Activated T-helper 17 cell treated with anti-CD3 and anti-CD28 coated beads, Interleukin-2, amount 50 U/mL, for 72 hours (primary cell): Measurements from ENCODE around the gene XRCC5. TPM values are rescaled to one million over a fixed set of nuclear protein-coding genes. Genes with fewer than 3 reads are reported as not detected.

Experiments
- ATAC-seq: fragments of 150-1000 bp; cut with Tn5 transposase; replicated peaks from 2 replicates; pipeline ENCODE4 v1.10.0; 2021; ENCODE audit warnings: mild to moderate bottlenecking, moderate library complexity
- H3K27ac Mint-ChIP-seq: one replicate; pipeline ENCODE4 v1.8.0; 2022; ENCODE audit warnings: mixed read lengths
- H3K27me3 Mint-ChIP-seq: one replicate; pipeline ENCODE4 v1.8.0; 2022; ENCODE audit warnings: mixed read lengths
- H3K36me3 Mint-ChIP-seq: one replicate; pipeline ENCODE4 v1.8.0; 2022; ENCODE audit warnings: low read depth, mild to moderate bottlenecking, mixed read lengths
- H3K4me1 Mint-ChIP-seq: one replicate; pipeline ENCODE4 v1.8.0; 2022; ENCODE audit warnings: mixed read lengths
- H3K4me3 Mint-ChIP-seq: one replicate; pipeline ENCODE4 v1.8.0; 2022; ENCODE audit warnings: mild to moderate bottlenecking, mixed read lengths
- H3K9me3 Mint-ChIP-seq: one replicate; pipeline ENCODE4 v1.8.0; 2022; ENCODE audit warnings: mixed read lengths
- total RNA-seq, 2 donors: library from RNA; stranded (reverse); gene quantifications; one replicate each; pipeline ENCODE4 v1.2.3, GENCODE V29; 2022

The XRCC5 gene
- total RNA-seq, 2 donors from 2014 or later, result 391 to 617 TPM

GRCh38 chr2:216081012-216081411, 28.1 kb upstream of the XRCC5 start:
- Mint-ChIP-seq H3K4me1 (peaks cover 37% of the 10 kb centered on the region), H3K36me3 (peaks cover 2% of the 10 kb centered on the region), H3K9me3 (no peaks in the 10 kb centered on the region), H3K27me3 (no peaks in the 10 kb centered on the region), H3K4me3 (peak overlapping the region; percentile 100), H3K27ac (peak overlapping the region; percentile 96)
- no peak for ATAC-seq

GRCh38 chr2:216081487-216082116, 27.5 kb upstream of the XRCC5 start, which contains the start of the genes PECR and TMEM169:
Gene PECR, minus strand, starts transcription at chr2:216081809. Its CDS starts 68 bp downstream, at chr2:216081741.
Gene TMEM169, plus strand, starts transcription at chr2:216081919. Its CDS starts 14,045 bp downstream, at chr2:216095964.
- H3K27me3 Mint-ChIP-seq, result no peaks in the 10 kb centered on the region
- peaks cover 38% of the 10 kb centered on the region for H3K4me1 Mint-ChIP-seq
- no peaks in the 10 kb centered on the region for H3K36me3 Mint-ChIP-seq
- no peaks in the 10 kb centered on the region for H3K9me3 Mint-ChIP-seq
- peak within 1 kb of the TSS; percentile 100 for H3K4me3 Mint-ChIP-seq
- peak within 1 kb of the TSS; percentile 96 for H3K27ac Mint-ChIP-seq
- peak; percentile 96 for ATAC-seq

- H3K27me3 Mint-ChIP-seq, result no peaks in the 10 kb centered on the region
- no peaks in the 10 kb centered on the region for H3K36me3 Mint-ChIP-seq
- H3K4me1 Mint-ChIP-seq, result peaks cover 42% of the 10 kb centered on the region
- H3K4me3 Mint-ChIP-seq, result peak overlapping the region; percentile 100
- peak overlapping the region; percentile 96 for H3K27ac Mint-ChIP-seq
- peak; percentile 25 for ATAC-seq
- H3K9me3 Mint-ChIP-seq, result no peaks in the 10 kb centered on the region
Observed at GRCh38 chr2:216082117-216082711, 26.9 kb upstream of the XRCC5 start.

- Mint-ChIP-seq H3K36me3 (no peaks in the 10 kb centered on the region), H3K27ac (peak overlapping the region; percentile 96), H3K27me3 (no peaks in the 10 kb centered on the region), H3K4me1 (peaks cover 42% of the 10 kb centered on the region), H3K9me3 (no peaks in the 10 kb centered on the region), H3K4me3 (peak overlapping the region; percentile 100)
- ATAC-seq, result no peak
Observed at GRCh38 chr2:216082805-216083204, 26.3 kb upstream of the XRCC5 start.

GRCh38 chr2:216083464-216084281, 25.5 kb upstream of the XRCC5 start:
- H3K4me3 Mint-ChIP-seq, result peak overlapping the region; percentile 100

GRCh38 chr2:216084547-216084946, 24.6 kb upstream of the XRCC5 start:
- Mint-ChIP-seq H3K4me3 (peak overlapping the region; percentile 100), H3K9me3 (no peaks in the 10 kb centered on the region), H3K36me3 (no peaks in the 10 kb centered on the region), H3K27ac (peak overlapping the region; percentile 91), H3K27me3 (no peaks in the 10 kb centered on the region), H3K4me1 (peaks cover 42% of the 10 kb centered on the region)
- ATAC-seq, result no peak

More at GRCh38 chr2:216083464-216084281, 25.5 kb upstream of the XRCC5 start:
- no peaks in the 10 kb centered on the region for H3K9me3 Mint-ChIP-seq
- no peaks in the 10 kb centered on the region for H3K36me3 Mint-ChIP-seq
- peak overlapping the region; percentile 91 for H3K27ac Mint-ChIP-seq
- ATAC-seq, result no peak
- peaks cover 42% of the 10 kb centered on the region for H3K4me1 Mint-ChIP-seq
- H3K27me3 Mint-ChIP-seq, result no peaks in the 10 kb centered on the region

- H3K4me3 Mint-ChIP-seq, result no peak overlapping the region
- no peaks in the 10 kb centered on the region for H3K9me3 Mint-ChIP-seq
- peak overlapping the region; percentile 2 for H3K27ac Mint-ChIP-seq
- no peaks in the 10 kb centered on the region for H3K36me3 Mint-ChIP-seq
- H3K4me1 Mint-ChIP-seq, result peaks cover 44% of the 10 kb centered on the region
- H3K27me3 Mint-ChIP-seq, result no peaks in the 10 kb centered on the region
- no peak for ATAC-seq
Observed at GRCh38 chr2:216086207-216086893, 22.8 kb upstream of the XRCC5 start.

- ATAC-seq, result peak; percentile 94
- H3K27ac Mint-ChIP-seq, result peak overlapping the region; percentile 11
Observed at GRCh38 chr2:216090369-216090786, 18.8 kb upstream of the XRCC5 start.

GRCh38 chr2:216092646-216093045, 16.5 kb upstream of the XRCC5 start:
- H3K36me3 Mint-ChIP-seq, result no peaks in the 10 kb centered on the region
- no peak overlapping the region for H3K27ac Mint-ChIP-seq
- peaks cover 10% of the 10 kb centered on the region for H3K4me1 Mint-ChIP-seq
- H3K27me3 Mint-ChIP-seq, result no peaks in the 10 kb centered on the region
- no peak for ATAC-seq
- no peaks in the 10 kb centered on the region for H3K9me3 Mint-ChIP-seq
- no peak overlapping the region for H3K4me3 Mint-ChIP-seq

More at GRCh38 chr2:216090369-216090786, 18.8 kb upstream of the XRCC5 start:
- Mint-ChIP-seq H3K9me3 (no peaks in the 10 kb centered on the region), H3K36me3 (no peaks in the 10 kb centered on the region), H3K4me1 (peaks cover 14% of the 10 kb centered on the region), H3K27me3 (no peaks in the 10 kb centered on the region), H3K4me3 (peak overlapping the region; percentile 36)

GRCh38 chr2:216094701-216095100, 14.4 kb upstream of the XRCC5 start:
- ATAC-seq, result no peak

GRCh38 chr2:216098421-216099334, 10.5 kb upstream of the XRCC5 start:
- no peaks in the 10 kb centered on the region for H3K27me3 Mint-ChIP-seq
- H3K36me3 Mint-ChIP-seq, result no peaks in the 10 kb centered on the region
- no peak for ATAC-seq
- H3K4me3 Mint-ChIP-seq, result no peak overlapping the region
- H3K27ac Mint-ChIP-seq, result no peak overlapping the region
- no peaks in the 10 kb centered on the region for H3K9me3 Mint-ChIP-seq
- no peaks in the 10 kb centered on the region for H3K4me1 Mint-ChIP-seq

More at GRCh38 chr2:216094701-216095100, 14.4 kb upstream of the XRCC5 start:
- no peaks in the 10 kb centered on the region for H3K9me3 Mint-ChIP-seq
- H3K4me3 Mint-ChIP-seq, result no peak overlapping the region
- no peak overlapping the region for H3K27ac Mint-ChIP-seq
- peaks cover 8% of the 10 kb centered on the region for H3K4me1 Mint-ChIP-seq
- no peaks in the 10 kb centered on the region for H3K36me3 Mint-ChIP-seq
- H3K27me3 Mint-ChIP-seq, result no peaks in the 10 kb centered on the region

GRCh38 chr2:216101109-216101508, 8.0 kb upstream of the XRCC5 start:
- no peaks in the 10 kb centered on the region for H3K36me3 Mint-ChIP-seq
- no peaks in the 10 kb centered on the region for H3K27me3 Mint-ChIP-seq
- no peak overlapping the region for H3K4me3 Mint-ChIP-seq
- no peak overlapping the region for H3K27ac Mint-ChIP-seq
- no peaks in the 10 kb centered on the region for H3K4me1 Mint-ChIP-seq
- ATAC-seq, result no peak
- no peaks in the 10 kb centered on the region for H3K9me3 Mint-ChIP-seq

- Mint-ChIP-seq H3K4me1 (no peaks in the 10 kb centered on the region), H3K27me3 (no peaks in the 10 kb centered on the region), H3K9me3 (no peaks in the 10 kb centered on the region), H3K36me3 (no peaks in the 10 kb centered on the region), H3K4me3 (no peak overlapping the region), H3K27ac (no peak overlapping the region)
- no peak for ATAC-seq
Observed at GRCh38 chr2:216103213-216103612, 5.9 kb upstream of the XRCC5 start.
